Hair follicular keratinocyte (primary cell): ENCODE measurements around the gene DUS1L. TPM values are rescaled to one million over a fixed set of nuclear protein-coding genes. Genes with fewer than 3 reads are reported as not detected.

Experiments used
- total RNA-seq: library from RNA; depleted of rRNA; stranded (reverse); fragments of >200 nt; gene quantifications from 2 replicates; pipeline ENCODE4 v1.2.3, GENCODE V29; 2015

DUS1L gene
- total RNA-seq: 68.9 and 80.2 TPM in 2 replicates

GRCh38 chr17:82065638-82066303 lies at the start of gene DUS1L:
Gene DUS1L, minus strand, starts transcription at chr17:82065804. Its CDS starts 745 bp downstream, at chr17:82065059.

DNA sequence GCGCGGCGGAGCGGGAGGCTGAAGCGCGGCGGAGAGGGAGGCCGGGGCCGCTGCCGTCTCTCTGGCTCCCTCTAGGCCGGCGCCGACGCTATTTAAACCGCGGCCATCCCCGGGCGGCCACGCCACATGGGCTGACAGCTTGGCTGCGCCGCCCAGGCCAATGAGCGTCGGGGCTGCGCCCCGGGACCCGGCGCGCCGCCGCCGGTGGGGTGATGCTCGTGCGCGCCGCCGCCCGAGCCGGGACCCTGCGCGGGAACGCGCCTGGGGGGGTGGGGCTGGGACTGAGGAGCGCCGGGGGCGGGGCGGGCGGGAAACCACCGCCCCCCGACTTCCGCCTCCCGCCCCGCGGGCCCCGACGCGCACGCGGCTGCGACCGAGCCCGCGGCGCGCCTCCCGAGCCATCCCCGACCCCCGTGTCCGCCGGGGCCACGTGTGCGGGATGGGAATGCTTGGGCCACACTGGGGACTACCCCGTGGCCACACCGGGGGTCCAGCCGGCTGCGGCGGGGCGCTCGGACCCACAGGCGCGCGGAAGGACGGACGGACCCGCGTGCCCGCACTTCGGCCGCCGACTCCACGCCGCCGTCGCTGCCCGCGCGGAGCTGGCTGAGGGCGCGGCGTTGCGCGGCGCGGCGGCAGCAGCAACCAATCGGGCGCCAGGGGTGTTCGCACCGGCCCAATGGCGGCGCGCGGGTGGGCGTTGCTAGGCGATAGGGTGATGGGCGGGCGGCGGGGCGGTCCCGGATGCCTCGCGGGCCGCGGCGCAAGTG lies 32.8 kb upstream of the DUS1L start, which contains the start of gene FASN:
TSS of gene FASN (minus strand) at position 68 of the 770 bp plus-strand sequence. CDS start 1,791 bp downstream, outside the sequence.

GRCh38 chr17:82051776-82052637 lies 13.6 kb downstream of the DUS1L start, which contains the start of the genes GPS1 and RFNG:
Gene GPS1, plus strand, starts transcription at chr17:82051898. Its CDS starts 34 bp downstream, at chr17:82051932.
Gene RFNG, minus strand, starts transcription at chr17:82051811. Its CDS starts 45 bp downstream, at chr17:82051766.

GRCh38 chr17:82037092-82037888 lies 28.3 kb downstream of the DUS1L start, which contains the start of gene DCXR:
Gene DCXR, minus strand, starts transcription at chr17:82037697. Its CDS starts 15 bp downstream, at chr17:82037682.

GRCh38 chr17:82031303-82031884 lies 34.2 kb downstream of the DUS1L start, which contains the start of gene RAC3:
Gene RAC3, plus strand, starts transcription at chr17:82031678. Its CDS starts 84 bp downstream, at chr17:82031762.

DNA sequence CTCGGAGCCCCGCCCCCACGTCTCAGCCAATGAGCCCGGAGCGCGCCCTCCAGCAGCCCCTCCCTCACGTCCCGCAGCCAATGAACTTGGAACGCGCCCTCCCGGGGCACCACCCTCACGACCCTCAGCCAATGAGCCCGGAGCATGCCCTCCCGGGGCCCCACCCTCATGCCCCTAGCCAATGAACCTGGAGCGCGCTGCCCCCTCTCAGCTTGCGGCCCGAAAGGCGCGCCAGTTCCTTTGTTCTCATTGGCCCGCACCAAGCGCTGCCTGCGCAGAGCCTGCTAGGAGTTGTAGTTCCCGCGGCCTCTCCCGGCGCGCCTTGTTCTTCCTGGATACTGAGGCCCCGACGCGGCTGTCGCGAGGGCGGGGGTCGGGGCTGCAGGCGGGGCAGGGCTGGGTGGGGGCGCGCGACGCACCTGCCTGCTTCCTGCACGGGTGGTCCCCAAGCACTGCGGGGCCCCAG lies 42.6 kb downstream of the DUS1L start, which contains the start of gene LRRC45:
TSS of gene LRRC45 (plus strand) at position 325 of the 466 bp plus-strand sequence. CDS start 339 bp downstream, outside the sequence.

DNA sequence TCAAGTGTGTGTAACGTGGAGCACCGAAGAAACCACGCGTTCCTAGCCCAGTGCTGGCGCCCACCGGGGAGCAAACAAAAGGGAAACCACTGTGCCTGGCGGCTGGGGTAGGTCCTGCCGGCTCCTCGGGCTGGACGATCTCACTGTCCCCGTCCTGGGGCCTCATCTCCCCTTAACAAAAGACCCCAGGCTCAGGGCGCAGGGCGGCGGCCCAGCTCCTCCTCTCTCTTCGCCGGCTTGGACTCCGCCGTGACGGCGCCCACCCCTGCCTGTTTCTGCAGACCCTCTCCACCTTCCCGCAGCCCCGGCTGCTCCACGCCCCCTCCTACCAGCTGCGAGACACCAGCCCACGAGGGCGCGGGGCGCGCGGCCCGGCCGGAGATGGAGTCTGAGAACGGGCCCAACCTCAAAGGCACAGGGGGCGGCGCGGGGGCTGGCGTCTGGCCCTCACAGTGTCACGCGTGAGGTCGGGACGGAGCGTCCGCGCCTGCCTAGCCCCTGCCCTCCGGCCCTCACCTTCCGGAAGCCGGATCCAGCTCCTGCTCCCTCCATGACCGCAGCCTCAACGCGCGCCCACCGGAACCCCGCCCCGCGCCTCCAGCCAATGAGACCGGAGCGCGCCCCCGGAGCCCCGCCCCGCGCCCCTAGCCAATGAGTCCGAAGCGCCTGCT lies 43.2 kb downstream of the DUS1L start, which contains the start of gene CENPX:
TSS of gene CENPX (minus strand) at position 569 of the 671 bp plus-strand sequence. CDS start at position 552, 17 bp downstream.

Other genes with a start within 250 kb of the DUS1L start
- gene MCRIP1, start 232.5 kb downstream of the DUS1L start, total RNA-seq: 54.0 and 72.8 TPM in 2 replicates
- gene PPP1R27, start 230.8 kb downstream of the DUS1L start, total RNA-seq: not detected in 2 replicates
- gene P4HB, start 205.3 kb downstream of the DUS1L start, total RNA-seq: 1,696 and 1,977 TPM in 2 replicates
- gene ARHGDIA, start 194.5 kb downstream of the DUS1L start, total RNA-seq: 274 and 312 TPM in 2 replicates
- 109 and 236 TPM in 2 replicates for gene ALYREF, start 174.2 kb downstream of the DUS1L start, total RNA-seq
- 256 and 274 TPM in 2 replicates for gene ANAPC11, start 174.1 kb downstream of the DUS1L start, total RNA-seq
- gene NPB, start 163.6 kb downstream of the DUS1L start, total RNA-seq: 3.4 and 3.6 TPM in 2 replicates
- gene PCYT2, start 154.4 kb downstream of the DUS1L start, total RNA-seq: 74.0 and 100 TPM in 2 replicates
- 14.7 and 22.4 TPM in 2 replicates for gene SIRT7, start 147.6 kb downstream of the DUS1L start, total RNA-seq
- gene MAFG, start 138.1 kb downstream of the DUS1L start, total RNA-seq: 10.7 and 15.5 TPM in 2 replicates
- 97.9 and 121 TPM in 2 replicates for gene PYCR1, start 128.5 kb downstream of the DUS1L start, total RNA-seq
- not detected in 2 replicates for gene MYADML2, start 118.6 kb downstream of the DUS1L start, total RNA-seq
- gene NOTUM, start 104.6 kb downstream of the DUS1L start, total RNA-seq: not detected in 2 replicates
- gene ASPSCR1, start 88.2 kb downstream of the DUS1L start, total RNA-seq: 10.5 and 11.1 TPM in 2 replicates
- 69.0 and 245 TPM in 2 replicates for gene CENPX, start 42.9 kb downstream of the DUS1L start, total RNA-seq
- gene LRRC45, start 42.5 kb downstream of the DUS1L start, total RNA-seq: 6.7 and 20.9 TPM in 2 replicates
- 46.6 and 47.7 TPM in 2 replicates for gene RAC3, start 34.1 kb downstream of the DUS1L start, total RNA-seq
- 118 and 135 TPM in 2 replicates for gene DCXR, start 28.1 kb downstream of the DUS1L start, total RNA-seq
- gene RFNG, start 14.0 kb downstream of the DUS1L start, total RNA-seq: 46.4 and 50.3 TPM in 2 replicates
- 96.7 and 124 TPM in 2 replicates for gene GPS1, start 13.9 kb downstream of the DUS1L start, total RNA-seq
- 292 and 401 TPM in 2 replicates for gene FASN, start 32.4 kb upstream of the DUS1L start, total RNA-seq
- 9.4 and 13.4 TPM in 2 replicates for gene CCDC57, start 147.0 kb upstream of the DUS1L start, total RNA-seq
- gene SLC16A3, start 163.2 kb upstream of the DUS1L start, total RNA-seq: 166 and 252 TPM in 2 replicates
- gene CSNK1D, start 207.9 kb upstream of the DUS1L start, total RNA-seq: 35.0 and 53.3 TPM in 2 replicates